LNCaP clone FGC (cell line): ENCODE measurements around the gene SRSF1.
"Not testable (repeated sequence)": the region's sequence is repeated elsewhere in the genome, so short reads cannot be mapped to it uniquely, and the experiment has no call there.

Experiments
- DNase-seq: peaks from one replicate; pipeline ENCODE4 v3.0.0-alpha.2; 2011; ENCODE audit warnings: low read depth
- H3K4me3 ChIP-seq: 2 replicates; pipeline ENCODE4 v1.5.1; 2011; ENCODE audit warnings: mild to moderate bottlenecking, low read depth, low read length, control low read depth
- TF ChIP-seq, protein P1 (sequence below): IDR thresholded peaks from 2 replicates; pipeline ENCODE4 v1.5.1; 2012; ENCODE audit warnings: mild to moderate bottlenecking; ENCODE audit not compliant: control insufficient read depth, insufficient read depth; ENCODE audit errors: extremely low read depth

SRSF1 gene

DNA sequence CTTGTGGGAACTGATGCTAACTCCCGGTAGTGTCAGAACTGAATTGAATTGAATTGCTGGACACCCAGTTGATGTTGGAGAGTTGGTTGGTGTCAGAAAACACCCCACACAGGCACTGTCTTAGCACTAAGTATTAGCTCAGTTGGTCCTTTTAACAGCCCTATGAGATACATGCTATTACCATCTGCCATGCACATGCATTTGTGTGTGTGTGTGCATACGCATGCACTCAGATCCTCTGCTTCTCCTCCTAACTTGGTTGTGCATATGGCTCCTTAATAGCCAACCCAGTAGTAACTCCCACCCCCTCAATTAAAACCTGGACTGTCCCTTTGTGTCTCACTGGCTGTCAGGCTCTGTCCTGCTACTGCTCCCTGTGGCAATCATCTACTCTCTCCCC, 43.9 kb upstream of the SRSF1 start:
- H3K4me3 ChIP-seq: no peak overlapping the region
- DNase-seq: no peak
- TF ChIP-seq, protein P1, sequence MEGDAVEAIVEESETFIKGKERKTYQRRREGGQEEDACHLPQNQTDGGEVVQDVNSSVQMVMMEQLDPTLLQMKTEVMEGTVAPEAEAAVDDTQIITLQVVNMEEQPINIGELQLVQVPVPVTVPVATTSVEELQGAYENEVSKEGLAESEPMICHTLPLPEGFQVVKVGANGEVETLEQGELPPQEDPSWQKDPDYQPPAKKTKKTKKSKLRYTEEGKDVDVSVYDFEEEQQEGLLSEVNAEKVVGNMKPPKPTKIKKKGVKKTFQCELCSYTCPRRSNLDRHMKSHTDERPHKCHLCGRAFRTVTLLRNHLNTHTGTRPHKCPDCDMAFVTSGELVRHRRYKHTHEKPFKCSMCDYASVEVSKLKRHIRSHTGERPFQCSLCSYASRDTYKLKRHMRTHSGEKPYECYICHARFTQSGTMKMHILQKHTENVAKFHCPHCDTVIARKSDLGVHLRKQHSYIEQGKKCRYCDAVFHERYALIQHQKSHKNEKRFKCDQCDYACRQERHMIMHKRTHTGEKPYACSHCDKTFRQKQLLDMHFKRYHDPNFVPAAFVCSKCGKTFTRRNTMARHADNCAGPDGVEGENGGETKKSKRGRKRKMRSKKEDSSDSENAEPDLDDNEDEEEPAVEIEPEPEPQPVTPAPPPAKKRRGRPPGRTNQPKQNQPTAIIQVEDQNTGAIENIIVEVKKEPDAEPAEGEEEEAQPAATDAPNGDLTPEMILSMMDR: no peak

GRCh38 chr17:58049533-58049932, 42.5 kb upstream of the SRSF1 start:
- no peak overlapping the region for H3K4me3 ChIP-seq
- no peak for DNase-seq
- TF ChIP-seq, protein P1: no peak

- H3K4me3 ChIP-seq: no peak overlapping the region
- no peak for DNase-seq
- TF ChIP-seq, protein P1: no peak
Measured at GRCh38 chr17:58047376-58048150, 40.5 kb upstream of the SRSF1 start.

DNA sequence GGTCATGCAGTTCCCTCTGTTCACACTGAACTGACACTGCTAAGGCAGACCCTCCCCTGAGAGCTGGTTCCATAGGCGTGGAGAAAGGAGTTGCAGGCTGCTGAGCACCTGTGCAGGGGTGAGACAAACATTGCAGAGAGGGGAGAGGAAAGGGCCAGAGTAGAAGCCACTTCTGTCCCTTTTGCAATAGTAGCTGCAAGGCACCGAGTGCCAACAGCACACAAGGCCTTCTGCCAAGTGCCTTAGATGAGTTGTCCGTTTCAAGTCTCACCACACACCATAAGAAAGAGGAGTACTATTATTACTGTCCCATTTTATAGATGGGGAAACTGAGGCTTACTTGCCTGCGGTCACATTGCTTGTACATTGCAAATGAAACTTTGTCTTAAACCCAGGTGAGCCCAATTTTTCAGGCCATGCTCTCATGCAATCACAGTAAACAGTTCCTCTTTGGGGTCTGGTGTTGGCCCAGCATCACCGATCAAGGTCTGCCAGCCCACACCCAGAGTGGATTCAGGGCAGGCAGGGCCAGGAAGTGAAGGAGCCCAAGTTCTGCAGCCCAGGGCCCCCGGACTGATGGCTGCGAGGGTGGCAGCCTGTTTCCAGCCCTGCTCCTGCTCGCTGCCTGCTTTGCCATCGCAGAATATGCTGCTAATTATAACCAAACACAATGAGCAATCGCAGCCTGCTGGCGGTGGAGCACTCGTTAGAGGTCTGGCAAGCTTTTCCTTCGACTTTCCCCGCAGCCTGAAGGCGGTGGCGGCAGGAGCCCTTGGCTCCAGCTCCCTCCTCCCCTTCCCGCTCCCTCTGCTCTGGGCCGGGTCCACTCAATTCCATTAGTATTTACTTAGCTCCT, 39.4 kb upstream of the SRSF1 start:
- no peak for DNase-seq
- H3K4me3 ChIP-seq: no peak overlapping the region
- TF ChIP-seq, protein P1: no peak

GRCh38 chr17:58044256-58044655, 37.2 kb upstream of the SRSF1 start:
- H3K4me3 ChIP-seq, DNase-seq: not testable (repeated sequence)

GRCh38 chr17:58043221-58044181, 36.5 kb upstream of the SRSF1 start:
- TF ChIP-seq, protein P1: no peak
- no peak overlapping the region for H3K4me3 ChIP-seq
- DNase-seq: no peak

- DNase-seq: no peak
- H3K4me3 ChIP-seq: no peak overlapping the region
- TF ChIP-seq, protein P1: no peak
Measured at GRCh38 chr17:58041161-58041560, 34.1 kb upstream of the SRSF1 start.
